CD4-positive, alpha-beta T cell (primary cell): ENCODE data around the gene MANEAL. TPM values are rescaled to one million over a fixed set of nuclear protein-coding genes. Genes with fewer than 3 reads are reported as not detected.
"Not testable (repeated sequence)": the region's sequence is repeated elsewhere in the genome, so short reads cannot be mapped to it uniquely, and the experiment has no call there.

Source experiments
- ATAC-seq: fragments of 200-7000 bp; cut with Tn5 transposase; one replicate; pipeline ENCODE4 v1.10.0; 2022; ENCODE audit warnings: mild to moderate bottlenecking; ENCODE audit not compliant: poor library complexity
- CTCF ChIA-PET: fragments of 350-600 bp; sonication (Branson Sonifier 250); formaldehyde crosslinking; loops from one replicate; lab custom pipeline; 2021; ENCODE audit warnings: antibody characterized with exemption, inconsistent platforms; lab: Charles Lee
- POLR2A ChIA-PET: fragments of 350-600 bp; sonication (Branson Sonifier 250); formaldehyde crosslinking; loops from one replicate; lab custom pipeline; 2021; ENCODE audit warnings: antibody characterized with exemption, inconsistent platforms; lab: Charles Lee
- DNase-seq, 14 experiments: peaks; one replicate each; pipeline ENCODE4 v3.0.0-alpha.2; 2013 to 2020; ENCODE audit warnings: mixed read lengths in 2 of 14
- H3K27ac ChIP-seq, 2 donors: one replicate each; pipeline versions ENCODE4 v1.5.1 to v1.7.0; 2013; ENCODE audit warnings: low read length in 2 of 2, low read depth in 1 of 2, mild to moderate bottlenecking in 1 of 2
- H3K27me3 ChIP-seq, 2 experiments: 1 replicate in 1 of 2; 2 replicates in 1 of 2; pipeline versions ENCODE4 v1.6.1 to v1.7.0; 2013; ENCODE audit warnings: low read length in 2 of 2, control low read depth in 1 of 2, mild to moderate bottlenecking in 1 of 2, moderate library complexity in 1 of 2; ENCODE audit not compliant: insufficient read depth in 2 of 2, control insufficient read depth in 1 of 2
- H3K36me3 ChIP-seq: one replicate; pipeline ENCODE4 v1.6.1; 2013; ENCODE audit warnings: low read length, control low read depth; ENCODE audit not compliant: insufficient read depth
- H3K4me1 ChIP-seq: one replicate; pipeline ENCODE4 v1.6.1; 2013; ENCODE audit warnings: low read length, control low read depth; ENCODE audit not compliant: insufficient read depth
- H3K4me3 ChIP-seq: one replicate; pipeline ENCODE4 v1.5.1; 2013; ENCODE audit warnings: mild to moderate bottlenecking, low read length, moderate library complexity
- H3K9me3 ChIP-seq, 2 experiments: 1 replicate in 1 of 2; 2 replicates in 1 of 2; pipeline versions ENCODE4 v1.6.1 to v1.7.0; 2013; ENCODE audit warnings: low read length in 2 of 2, mild to moderate bottlenecking in 2 of 2, control low read depth in 1 of 2, moderate library complexity in 1 of 2; ENCODE audit not compliant: control insufficient read depth in 1 of 2, insufficient read depth in 1 of 2
- H3K27ac Mint-ChIP-seq: one replicate; pipeline ENCODE4 v1.8.0; 2020; ENCODE audit warnings: mixed read lengths
- H3K27me3 Mint-ChIP-seq: one replicate; pipeline ENCODE4 v1.8.0; 2021; ENCODE audit warnings: mixed read lengths
- H3K36me3 Mint-ChIP-seq: one replicate; pipeline ENCODE4 v1.8.0; 2021; ENCODE audit warnings: low read depth, mixed read lengths
- H3K4me1 Mint-ChIP-seq: one replicate; pipeline ENCODE4 v1.8.0; 2021; ENCODE audit warnings: low read depth, mixed read lengths
- H3K4me3 Mint-ChIP-seq: one replicate; pipeline ENCODE4 v1.8.0; 2020; ENCODE audit warnings: mild to moderate bottlenecking, mixed read lengths
- H3K9me3 Mint-ChIP-seq: one replicate; pipeline ENCODE4 v1.8.0; 2020; ENCODE audit warnings: mixed read lengths
- CTCF ChIP-seq: fragments of 200-600 bp; IDR thresholded peaks from one replicate; pipeline ENCODE4 v1.8.0; 2022; ENCODE audit warnings: antibody characterized with exemption, mild to moderate bottlenecking
- intact Hi-C, 2 experiments: fragments of 100-400 bp; cut with DNase I in 1 of 2; cut with micrococcal nuclease in 1 of 2; formaldehyde crosslinking; loops; one replicate each; pipeline versions ENCODE4 v1.15.1 to v1.9.0; 2023 to 2025; cut with DNase I, micrococcal nuclease
- total RNA-seq, 174 experiments: library from RNA in 2 of 174; stranded (reverse) in 2 of 174; gene quantifications; one replicate each; pipeline ENCODE4 v1.2.3 and lab custom pipeline; 2021 to 2026

Gene MANEAL
- total RNA-seq, 2 experiments from 2014 or later, result 0.33 to 0.53 TPM

GRCh38 chr1:37767488-37767887, 26.2 kb upstream of the MANEAL start:
- no peaks in the 10 kb centered on the region for H3K9me3 Mint-ChIP-seq
- Histone ChIP-seq H3K4me3 (no peak overlapping the region), H3K4me1 (peaks cover 13% of the 10 kb centered on the region), H3K27ac (no peak overlapping the region), H3K27me3 (peaks cover 56 to 70% of the 10 kb centered on the region in 2 experiments), H3K9me3 (peaks cover 0 to 26% of the 10 kb centered on the region in 2 experiments), H3K36me3 (no peaks in the 10 kb centered on the region)
- H3K4me3 Mint-ChIP-seq, result no peak overlapping the region
- H3K36me3 Mint-ChIP-seq, result no peaks in the 10 kb centered on the region
- TF ChIP-seq CTCF, result no peak
- H3K27ac Mint-ChIP-seq, result no peak overlapping the region
- ChIA-PET CTCF (no interaction called here), POLR2A (no interaction called here)
- peaks cover 4% of the 10 kb centered on the region for H3K4me1 Mint-ChIP-seq
- DNase-seq, result no peak
- peaks cover 86% of the 10 kb centered on the region for H3K27me3 Mint-ChIP-seq
- ATAC-seq, result no peak
- intact Hi-C loops, result no loop called here

GRCh38 chr1:37771440-37771839, 22.2 kb upstream of the MANEAL start:
- peaks cover 60% of the 10 kb centered on the region for H3K27me3 Mint-ChIP-seq
- H3K27ac Mint-ChIP-seq, H3K36me3 Mint-ChIP-seq, H3K27ac ChIP-seq, CTCF ChIA-PET, H3K9me3 Mint-ChIP-seq, H3K4me3 Mint-ChIP-seq, H3K4me1 Mint-ChIP-seq, DNase-seq, ATAC-seq, intact Hi-C loops, POLR2A ChIA-PET, H3K9me3 ChIP-seq, H3K4me3 ChIP-seq, H3K36me3 ChIP-seq, H3K4me1 ChIP-seq: not testable (repeated sequence)
- peaks cover 21 to 34% of the 10 kb centered on the region in 2 experiments for H3K27me3 ChIP-seq

GRCh38 chr1:37776946-37777516, 16.6 kb upstream of the MANEAL start:
- H3K27me3 ChIP-seq, result peaks cover 0 to 9% of the 10 kb centered on the region in 2 experiments
- intact Hi-C loops, result no loop called here
- no peak overlapping the region for H3K4me3 Mint-ChIP-seq
- no peaks in the 10 kb centered on the region for H3K4me1 Mint-ChIP-seq
- peaks cover 12% of the 10 kb centered on the region for H3K27me3 Mint-ChIP-seq
- DNase-seq (no peak), ATAC-seq (no peak)
- no peak overlapping the region for H3K27ac ChIP-seq
- H3K27ac Mint-ChIP-seq, result no peak overlapping the region
- no peaks in the 10 kb centered on the region for H3K4me1 ChIP-seq
- no peaks in the 10 kb centered on the region for H3K36me3 ChIP-seq
- no peak for TF ChIP-seq CTCF
- CTCF ChIA-PET, result no interaction called here
- no peak overlapping the region for H3K4me3 ChIP-seq
- H3K36me3 Mint-ChIP-seq, result no peaks in the 10 kb centered on the region
- no peaks in the 10 kb centered on the region for H3K9me3 ChIP-seq
- POLR2A ChIA-PET, result no interaction called here
- no peaks in the 10 kb centered on the region for H3K9me3 Mint-ChIP-seq

GRCh38 chr1:37778654-37779053, 15.0 kb upstream of the MANEAL start:
- intact Hi-C loops, result no loop called here
- CTCF ChIA-PET, result no interaction called here
- POLR2A ChIA-PET, result no interaction called here
- no peak overlapping the region for H3K27ac ChIP-seq
- no peak for DNase-seq
- H3K4me3 ChIP-seq, result no peak overlapping the region
- H3K27me3 ChIP-seq, result peaks cover 0 to 10% of the 10 kb centered on the region in 2 experiments
- H3K9me3 Mint-ChIP-seq, result no peaks in the 10 kb centered on the region
- H3K27ac Mint-ChIP-seq, result no peak overlapping the region
- no peaks in the 10 kb centered on the region for H3K36me3 ChIP-seq
- no peak overlapping the region for H3K4me3 Mint-ChIP-seq
- no peak for TF ChIP-seq CTCF
- no peak for ATAC-seq
- H3K4me1 Mint-ChIP-seq, result no peaks in the 10 kb centered on the region
- H3K4me1 ChIP-seq, result no peaks in the 10 kb centered on the region
- H3K9me3 ChIP-seq, result no peaks in the 10 kb centered on the region
- H3K27me3 Mint-ChIP-seq, result peaks cover 6% of the 10 kb centered on the region
- H3K36me3 Mint-ChIP-seq, result no peaks in the 10 kb centered on the region
